Measurements from ENCODE around the gene NPAS3.

NPAS3 gene

DNA sequence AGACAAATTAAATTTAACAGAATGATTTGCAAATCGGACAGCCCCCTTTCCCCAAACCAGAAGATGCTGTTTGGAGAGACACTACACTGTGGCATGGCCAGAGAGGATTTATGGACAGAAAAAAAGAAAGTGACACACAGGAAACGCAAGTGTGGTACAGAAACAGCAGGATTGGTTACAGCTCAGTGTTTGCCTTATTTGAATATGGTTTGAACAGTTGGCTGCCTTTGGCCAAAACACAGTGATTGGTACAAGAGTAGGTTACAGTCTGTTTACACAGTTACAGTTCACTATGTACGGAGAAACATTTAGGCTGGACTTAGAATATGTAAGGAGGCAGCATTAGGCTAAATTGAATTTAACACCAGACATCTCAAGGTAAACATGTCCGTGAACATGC lies 335.3 kb downstream of the NPAS3 start:
- no peak for DNase-seq

DNA sequence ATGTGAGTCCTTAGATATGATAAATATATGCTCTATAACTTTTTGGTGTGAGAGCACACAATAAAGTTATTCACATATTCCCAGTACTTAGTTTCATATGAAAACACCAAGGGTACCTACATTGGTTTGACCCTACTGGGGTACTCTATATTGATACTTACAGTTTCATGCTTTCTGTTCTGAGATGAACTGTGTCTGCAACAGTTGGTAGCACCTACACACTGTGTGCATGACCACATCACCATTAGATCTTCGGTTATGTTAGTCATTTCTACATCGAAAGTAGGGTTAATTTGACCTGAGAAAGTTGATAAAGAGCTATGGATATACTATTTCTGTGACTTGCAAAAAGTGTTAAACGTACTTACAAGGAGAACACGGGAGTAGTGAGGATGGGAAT lies 337.2 kb downstream of the NPAS3 start:
- no peak for DNase-seq

DNA sequence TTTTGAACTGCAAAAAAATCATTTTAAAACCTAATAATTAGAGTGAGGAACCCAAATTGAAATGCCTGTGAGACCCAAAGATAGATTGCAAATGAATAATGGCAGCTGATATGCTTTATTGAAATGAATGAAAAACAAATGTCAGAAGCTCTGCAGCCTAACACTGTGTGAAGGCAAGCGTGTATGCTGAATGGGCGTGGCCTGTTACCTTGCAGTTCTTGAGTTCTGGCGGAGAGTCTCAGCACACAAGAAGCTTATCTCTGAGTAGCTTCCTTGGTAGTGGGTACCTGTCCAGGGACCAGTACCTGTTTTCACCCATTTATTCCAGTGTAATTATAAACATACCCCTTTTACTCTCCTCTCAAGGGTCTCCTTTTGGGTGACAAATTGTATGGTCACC lies 341.2 kb downstream of the NPAS3 start:
- no peak for DNase-seq

DNA sequence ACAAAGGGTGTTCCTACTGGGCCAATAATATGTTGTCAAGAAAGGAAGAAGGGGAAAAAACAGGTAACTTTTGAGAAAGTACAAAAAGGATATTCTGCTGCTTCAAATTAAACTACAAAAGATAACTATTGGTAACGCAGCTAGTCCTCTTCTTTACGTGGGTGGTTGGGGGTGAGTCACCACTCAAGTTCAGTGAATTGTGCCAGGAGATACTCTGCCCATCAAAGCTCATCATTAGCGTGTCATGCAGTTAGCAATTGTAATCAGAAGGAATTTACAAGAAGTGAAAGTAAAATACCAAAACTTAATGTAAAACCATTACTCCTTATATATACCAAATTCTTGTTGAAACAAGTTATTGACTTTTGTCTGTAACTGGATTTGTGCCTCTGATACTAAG lies 342.0 kb downstream of the NPAS3 start:
- no peak for DNase-seq

DNA sequence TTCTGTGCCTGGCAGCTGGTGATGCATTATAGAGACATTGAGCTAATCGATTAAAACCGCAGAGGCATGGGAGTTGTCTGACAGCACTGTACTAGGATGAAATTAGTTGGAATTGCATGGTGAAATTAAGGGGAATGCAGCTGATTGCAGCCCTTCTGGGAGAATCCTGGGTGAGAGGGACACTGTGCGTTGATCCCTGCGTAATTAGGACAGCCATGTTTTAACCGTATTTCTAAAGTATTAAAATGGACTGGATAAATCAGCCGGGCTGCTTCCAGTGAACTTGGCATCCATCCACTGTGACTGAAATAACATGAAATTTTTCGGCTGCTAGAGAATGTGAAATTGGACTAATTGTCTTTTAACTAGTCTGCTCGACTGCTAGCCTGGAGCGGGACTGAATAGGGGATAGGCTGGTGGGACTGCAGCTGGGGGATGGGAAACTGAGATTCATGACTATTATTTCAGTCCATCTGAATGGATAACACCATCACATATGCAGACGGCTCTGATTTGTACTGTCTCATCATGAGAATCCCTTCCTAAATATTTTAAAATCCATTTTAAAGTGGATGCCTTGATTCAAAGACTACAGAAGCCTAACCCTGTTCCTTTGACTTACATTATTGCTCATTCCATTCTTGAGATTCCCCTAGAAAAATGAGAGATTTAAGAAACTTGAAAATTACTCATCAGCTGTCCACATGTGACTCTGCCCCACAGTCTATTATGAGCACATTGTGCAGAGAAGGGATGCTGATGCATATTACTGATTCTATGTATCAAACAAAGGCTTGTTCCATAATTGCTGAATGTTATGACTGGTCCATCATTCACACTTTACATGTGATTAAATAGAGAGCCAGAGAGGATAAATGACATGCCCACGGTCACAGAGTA lies 343.9 kb downstream of the NPAS3 start:
- DNase-seq = no peak

DNA sequence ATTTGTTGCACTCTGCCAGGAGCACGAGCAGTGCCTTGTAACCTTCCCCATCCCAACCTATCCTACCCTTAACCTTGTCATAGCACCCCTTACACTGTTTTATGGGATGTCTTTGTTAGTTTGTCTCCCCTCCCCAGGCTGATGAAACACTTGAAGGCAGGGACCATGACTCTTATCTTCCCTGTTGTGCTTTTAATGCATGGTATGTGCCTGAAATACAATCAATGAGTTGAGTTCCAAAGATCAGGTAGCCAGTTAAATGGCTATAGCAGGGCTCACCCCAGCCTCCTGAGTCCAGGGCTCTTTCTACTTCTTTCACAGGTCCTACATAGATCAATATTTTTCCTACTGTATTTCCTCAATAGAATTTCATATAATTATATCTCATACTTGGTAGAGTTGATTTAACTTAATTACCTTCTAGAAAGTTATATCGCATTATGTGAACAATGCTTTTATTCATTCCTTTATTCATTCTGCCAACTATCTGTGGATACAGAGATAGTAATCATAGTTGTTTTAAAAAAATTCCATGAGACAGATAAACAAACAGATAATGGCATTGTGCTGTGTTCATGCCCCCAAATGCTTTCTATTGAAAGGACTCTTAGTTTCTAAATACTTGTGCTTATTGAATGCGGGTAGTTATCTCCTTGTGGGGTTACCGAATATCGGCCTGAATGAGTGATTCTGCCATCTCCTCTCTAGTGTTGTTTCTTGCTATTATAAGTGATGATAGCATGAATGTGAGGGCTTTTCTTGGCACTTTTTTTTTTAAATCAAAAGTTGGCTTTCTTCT lies 347.4 kb downstream of the NPAS3 start:
- no peak for DNase-seq

DNA sequence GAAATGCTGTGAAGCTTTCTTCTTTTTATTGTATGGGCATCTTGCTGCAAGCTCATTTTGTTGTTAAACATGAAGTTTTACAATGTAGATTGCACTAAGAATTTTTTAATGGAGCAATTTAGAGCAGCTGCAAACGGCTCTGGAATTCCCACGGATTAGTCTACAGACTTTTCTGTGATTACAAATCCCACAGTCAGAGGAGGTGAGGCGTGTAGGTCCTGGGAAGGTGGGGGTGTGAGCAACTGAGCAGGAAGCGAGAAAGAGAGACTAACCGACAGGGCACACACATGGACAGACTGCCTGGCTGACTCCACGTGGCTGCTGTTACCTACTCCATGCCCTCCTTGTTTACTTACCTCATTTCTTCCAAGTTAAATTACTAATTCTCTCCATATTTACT lies 348.5 kb downstream of the NPAS3 start:
- no peak for DNase-seq

DNA sequence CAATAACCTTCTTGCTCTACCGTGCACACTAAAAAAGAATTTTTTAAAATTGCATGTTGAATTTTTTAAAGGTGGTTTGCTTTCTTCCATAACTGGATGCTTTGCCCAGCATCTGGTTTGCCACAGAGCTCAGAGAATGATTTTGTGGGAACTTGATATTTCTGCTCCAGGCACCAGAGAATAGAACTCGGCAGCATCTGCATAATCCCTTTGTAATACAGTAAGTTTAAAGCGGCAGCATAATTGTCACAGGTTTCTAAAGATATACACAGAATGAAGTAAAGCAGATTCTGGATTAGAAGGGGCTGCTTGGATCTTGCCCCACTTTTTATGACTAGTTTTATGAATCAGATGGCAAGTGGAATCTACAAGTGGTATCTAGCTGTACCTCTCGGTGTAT lies 352.0 kb downstream of the NPAS3 start:
- no peak for DNase-seq

DNA sequence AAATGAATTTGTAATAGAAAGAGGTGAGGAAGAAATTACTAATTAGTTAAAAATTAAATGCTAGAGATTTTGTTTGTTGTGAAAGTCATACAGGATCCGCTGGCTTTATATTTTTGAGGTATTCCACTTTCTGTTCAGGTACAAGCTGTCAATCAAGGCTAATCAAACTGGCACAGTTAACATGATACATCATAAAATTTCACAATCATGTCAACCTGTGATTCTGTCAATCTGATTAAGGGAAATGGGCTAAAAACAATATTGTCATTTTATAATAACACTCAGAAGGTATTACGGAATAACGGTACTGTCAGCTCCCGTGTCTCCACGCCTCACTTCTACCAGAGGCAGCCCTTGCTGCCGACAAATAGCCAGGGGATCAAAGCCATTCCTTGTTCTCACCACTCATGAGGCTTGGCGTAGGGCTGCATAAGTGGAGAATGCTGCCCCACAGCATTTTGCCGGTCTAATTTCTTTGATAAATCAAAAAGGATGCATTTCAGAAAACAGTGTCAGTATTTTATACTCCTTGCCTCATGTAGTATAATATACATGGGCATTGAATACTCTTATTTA lies 352.9 kb downstream of the NPAS3 start:
- no peak for DNase-seq

DNA sequence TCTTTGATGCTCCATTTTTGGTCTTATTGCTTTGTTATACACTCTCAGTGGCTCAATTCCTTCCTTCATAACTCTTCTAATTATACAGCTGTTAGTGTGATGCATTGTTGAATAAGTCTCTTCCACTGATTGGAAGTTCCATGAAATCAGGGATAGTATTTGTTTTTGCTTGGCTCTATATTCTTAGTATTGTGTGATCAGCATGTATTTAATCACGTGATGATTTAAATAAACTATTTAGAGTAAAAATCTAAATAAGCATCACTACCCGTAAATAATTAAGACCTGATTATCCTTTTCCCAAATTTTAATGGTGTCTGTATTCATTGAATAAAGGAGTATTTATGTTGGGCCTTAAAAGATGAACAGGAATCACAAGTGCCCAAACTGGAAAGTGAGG lies 355.7 kb downstream of the NPAS3 start:
- DNase-seq = no peak

DNA sequence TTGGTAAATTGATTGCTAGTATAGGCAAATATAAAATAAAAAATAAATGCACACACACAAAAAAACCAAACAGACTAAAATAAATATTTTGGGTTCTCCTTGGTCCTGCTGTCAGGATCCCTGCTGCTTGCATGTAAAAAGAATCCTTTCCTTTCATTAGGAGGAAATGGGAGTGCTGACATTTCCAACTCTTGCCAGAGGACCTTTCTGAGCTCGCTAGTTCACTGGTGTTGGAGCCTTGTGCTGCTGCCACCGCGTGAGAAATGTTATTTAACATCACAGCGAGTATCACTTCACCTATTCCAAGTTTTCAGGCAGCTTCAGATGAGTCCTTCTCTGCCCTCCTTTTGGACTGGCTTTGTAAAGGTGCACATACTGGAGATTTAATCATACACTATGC lies 358.9 kb downstream of the NPAS3 start:
- no peak for DNase-seq

DNA sequence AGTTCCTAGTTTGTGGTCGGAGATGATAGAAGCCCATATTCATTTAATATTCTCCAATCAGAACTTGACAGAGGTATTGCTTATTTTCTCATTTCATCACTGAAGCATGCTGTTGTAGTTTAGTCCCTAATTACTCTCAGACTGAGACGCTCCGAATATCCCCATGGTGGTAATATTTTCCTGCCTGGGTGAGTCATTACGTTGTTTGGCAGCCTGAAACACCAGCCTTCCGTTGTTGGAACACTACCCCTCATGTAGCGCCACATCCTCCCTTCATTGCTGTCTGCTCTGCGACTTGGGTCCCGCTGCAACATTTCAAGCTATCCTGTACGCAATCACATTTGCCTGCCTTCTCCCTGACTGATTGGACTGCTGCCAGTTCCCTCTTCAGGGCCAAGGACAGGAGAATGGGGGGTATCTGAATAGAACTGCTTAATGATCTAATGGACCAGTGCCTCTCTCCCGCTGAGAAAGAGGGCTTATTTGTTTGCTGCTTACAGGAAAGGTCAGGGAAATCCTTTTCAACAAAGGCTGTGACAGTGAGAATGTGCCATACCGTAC lies 369.1 kb downstream of the NPAS3 start:
- DNase-seq = no peak

DNA sequence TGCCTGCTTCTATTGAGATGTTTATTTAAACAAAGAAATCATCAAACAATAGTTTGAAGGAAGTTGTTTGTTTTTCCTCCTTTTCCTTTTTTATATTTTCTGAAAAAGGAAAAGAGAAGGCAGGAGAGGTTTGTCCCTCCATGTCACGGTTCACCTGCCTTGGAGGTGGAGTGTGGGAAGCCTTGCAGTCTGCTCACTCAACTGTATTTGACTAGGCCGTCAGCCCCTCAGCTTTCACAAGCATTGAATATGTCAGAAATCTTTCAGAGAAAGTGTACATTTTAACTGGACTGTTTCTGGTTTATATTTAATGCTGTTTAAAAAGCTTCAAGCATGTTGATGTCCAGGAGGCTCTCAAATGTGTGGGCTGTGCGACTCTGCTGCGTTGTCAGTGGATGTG lies 370.4 kb downstream of the NPAS3 start:
- DNase-seq = no peak

DNA sequence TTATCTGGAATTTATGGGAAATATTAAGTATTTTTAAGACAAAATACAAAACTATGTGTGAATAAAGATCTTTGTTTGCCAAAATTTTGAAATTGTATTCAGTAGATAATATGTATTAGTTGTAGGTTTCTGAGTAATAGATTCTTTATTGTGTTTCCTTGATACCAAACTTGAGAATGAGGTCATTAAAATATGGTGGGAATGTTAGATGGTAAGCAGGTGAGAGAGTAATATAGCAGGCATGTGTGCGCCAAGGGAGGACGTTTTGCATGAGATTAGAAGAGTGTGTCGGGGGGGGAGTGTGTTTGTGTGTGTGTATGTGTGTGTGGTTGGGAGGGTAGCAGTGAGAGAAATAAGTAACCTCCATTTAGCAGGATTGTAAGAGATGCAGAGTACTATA lies 376.5 kb downstream of the NPAS3 start:
- no peak for DNase-seq

DNA sequence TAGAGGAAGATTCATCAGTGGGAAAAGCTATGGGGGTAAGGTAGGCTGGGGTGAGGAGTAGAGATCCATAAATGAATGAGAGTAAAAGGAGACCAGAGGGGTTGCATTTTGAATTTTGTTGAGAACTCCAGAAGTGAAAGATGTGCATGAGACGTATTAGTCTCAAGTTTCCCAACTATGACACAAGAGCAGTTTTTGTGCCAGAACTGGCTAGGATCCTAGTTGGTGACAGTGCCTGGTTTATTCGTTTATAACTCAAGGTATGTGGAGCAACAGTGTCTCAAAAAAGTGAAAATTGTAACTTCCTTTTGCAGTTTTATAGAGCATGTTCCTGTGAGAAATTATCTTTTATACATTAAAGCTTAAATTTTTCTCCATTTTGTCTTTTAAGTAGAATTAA lies 377.0 kb downstream of the NPAS3 start:
- DNase-seq = no peak

DNA sequence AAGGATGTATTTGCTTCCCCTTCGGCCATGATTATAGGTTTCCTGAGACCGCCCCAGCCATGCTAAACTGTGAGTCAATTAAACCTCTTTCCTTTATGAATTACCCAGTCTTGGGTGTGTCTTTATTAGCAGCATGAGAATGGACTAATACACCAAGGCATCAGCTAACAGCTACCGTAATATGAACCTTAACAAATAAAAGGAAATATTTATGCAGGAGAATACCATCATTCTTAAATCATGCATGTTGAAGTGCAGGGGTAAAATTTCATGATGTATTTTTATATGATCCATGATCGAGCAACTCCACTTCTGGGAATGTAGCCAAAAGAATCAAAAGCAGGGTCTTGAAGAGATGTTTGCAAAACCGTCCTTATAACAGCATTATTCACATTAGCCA lies 379.0 kb downstream of the NPAS3 start:
- DNase-seq = no peak

DNA sequence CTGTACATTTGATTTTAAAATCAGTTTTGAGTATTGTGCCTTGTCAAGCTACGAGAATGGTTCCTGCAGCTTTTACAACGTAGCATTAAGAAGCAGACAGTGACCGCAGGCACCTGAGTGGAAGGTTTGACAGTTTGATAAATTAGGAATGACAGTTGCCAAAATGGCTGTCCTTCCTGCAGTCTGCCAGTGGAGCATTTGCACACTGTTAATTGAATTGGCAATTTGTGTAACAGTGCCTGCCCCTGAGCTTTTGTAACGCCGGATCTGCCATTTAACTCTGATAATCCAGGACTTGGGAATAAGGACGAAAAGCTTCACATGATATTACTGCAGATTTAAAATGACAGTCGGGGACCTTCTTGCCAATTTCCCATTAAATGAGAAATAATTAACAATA lies 385.3 kb downstream of the NPAS3 start:
- no peak for DNase-seq

DNA sequence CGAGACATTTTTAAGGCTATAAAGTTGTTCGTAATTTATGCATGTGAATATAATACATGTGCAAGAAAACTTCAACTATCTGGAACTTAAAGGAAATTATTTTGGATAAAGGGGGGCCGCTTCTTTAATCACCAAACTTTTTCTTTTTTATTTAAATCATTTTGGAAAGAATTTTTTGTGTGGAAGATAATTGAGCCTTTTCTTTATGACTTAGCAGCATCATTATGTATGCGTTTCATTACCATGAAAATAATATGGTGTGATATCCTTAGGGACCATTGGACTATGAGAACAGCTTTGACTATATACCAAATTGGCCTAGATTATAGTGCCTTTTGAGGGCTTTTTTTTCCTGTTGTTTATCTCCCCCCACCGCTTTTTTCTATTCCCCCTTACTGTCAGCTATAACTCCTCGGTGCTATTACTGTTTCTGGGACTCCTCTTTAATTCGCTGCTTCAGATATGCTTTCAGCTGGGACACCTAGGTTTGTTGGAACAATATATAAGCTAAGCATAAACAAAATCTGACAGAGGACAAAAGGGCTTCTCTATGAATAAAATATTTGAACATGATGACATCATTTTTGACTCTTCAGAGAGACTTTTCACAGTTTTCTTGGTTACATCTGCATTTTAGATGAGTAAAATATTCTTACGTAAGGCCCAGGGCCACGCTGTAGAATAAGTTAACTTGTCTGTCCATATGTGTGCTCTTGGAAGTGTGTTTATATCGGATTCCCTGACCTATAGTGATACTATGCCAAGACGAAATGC lies 392.7 kb downstream of the NPAS3 start:
- DNase-seq = no peak

DNA sequence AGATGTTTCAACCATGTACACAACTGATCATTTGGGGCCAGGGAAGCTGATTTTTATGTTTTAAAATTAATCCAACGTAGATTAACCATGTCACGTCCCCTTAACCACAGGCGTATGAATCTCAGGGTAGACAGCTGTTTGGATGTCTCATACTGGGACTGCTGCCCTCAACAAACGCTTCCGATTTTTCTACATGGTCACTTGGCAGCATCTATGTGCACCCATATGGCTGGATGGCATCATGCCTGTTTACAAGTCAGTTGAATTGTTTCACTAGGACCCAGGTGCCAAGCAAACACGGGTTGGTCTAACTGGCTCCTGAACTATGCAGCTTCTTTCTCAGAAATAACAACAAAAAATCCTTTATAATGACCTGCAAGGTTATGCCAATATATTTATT lies 393.8 kb downstream of the NPAS3 start:
- DNase-seq = no peak

DNA sequence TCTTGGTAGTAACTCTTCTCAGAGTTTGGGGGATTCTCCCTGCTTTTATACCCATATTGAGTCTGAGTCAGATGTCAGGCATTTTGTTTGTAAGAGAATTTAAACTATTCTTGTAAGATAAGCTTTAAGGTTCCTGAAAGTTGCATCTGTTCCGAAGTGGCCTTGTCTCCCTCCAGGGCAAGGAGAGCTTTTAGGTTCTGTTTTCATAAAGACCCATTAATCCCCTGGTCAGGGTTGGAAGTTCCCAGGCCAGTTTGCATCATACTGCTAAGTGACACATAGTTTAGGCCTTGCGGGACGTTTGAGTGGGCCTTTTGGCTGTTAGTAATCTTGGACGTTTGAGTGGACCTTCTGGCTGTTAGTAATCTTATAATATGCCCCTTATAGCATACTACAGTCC lies 396.7 kb downstream of the NPAS3 start:
- no peak for DNase-seq

DNA sequence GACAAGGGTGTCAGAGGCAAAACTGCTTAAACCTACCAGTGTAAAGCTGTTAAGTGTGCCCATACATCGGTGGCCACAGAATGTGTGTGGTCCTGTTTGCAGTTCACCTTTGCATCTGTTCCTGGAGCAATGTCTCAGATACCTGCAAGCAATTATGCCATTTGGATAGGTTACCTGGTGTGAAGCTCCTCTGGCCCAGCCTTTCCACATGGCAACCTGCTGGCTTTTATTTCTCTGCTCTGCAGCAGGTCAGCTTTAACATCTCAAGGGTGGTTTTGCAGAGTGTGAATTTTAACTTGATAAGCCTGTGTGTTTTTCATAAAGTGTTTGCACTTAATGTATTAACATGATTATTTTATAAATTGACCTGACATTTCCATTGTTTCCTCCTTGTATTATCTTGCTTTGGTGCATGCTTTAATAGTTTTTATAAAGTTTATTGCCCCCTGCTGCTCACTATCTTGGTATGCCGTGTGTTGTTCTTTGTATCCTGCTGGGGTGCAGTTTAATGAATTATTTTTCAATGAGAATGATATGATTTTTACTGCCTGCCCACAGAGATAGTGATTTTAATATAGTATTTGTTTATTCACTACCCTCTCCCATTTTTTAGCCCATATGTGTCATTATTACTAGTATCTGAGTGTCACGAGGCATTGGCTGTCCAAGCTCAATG lies 403.8 kb downstream of the NPAS3 start:
- no peak for DNase-seq

DNA sequence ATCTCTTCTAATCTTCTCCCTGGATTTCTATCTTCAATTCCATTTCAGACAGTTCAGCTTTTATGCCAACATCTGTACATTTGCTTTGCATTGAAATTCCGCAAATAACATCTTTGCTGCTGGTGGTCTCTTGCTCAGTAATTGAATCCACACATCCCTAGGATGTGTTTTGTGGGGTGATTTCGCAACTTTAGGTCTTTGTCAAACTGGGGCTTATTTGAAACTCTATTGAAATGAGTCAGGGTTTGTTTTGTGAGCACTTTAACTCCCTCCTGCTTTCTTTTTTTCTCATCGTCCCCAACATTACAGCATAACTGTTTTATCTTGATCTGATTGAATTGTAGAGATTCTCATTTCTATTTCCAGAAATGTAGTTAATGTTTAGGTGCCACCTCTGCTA lies 404.3 kb downstream of the NPAS3 start:
- no peak for DNase-seq
